Liver (tissue), 3 donors: ENCODE results near the gene INSYN2B.

Source experiments
- GABPA ChIP-seq, 2 donors: IDR thresholded peaks in 1 of 2; conservative IDR thresholded peaks in 1 of 2; 2 replicates each; pipeline ENCODE4 v1.6.1; 2016; ENCODE audit warnings: antibody characterized with exemption in 2 of 2, mild to moderate bottlenecking in 1 of 2, moderate library complexity in 1 of 2
- RAD21 ChIP-seq, 2 donors: IDR thresholded peaks; 2 replicates each; pipeline ENCODE4 v1.6.1; 2016; ENCODE audit warnings: antibody characterized with exemption in 2 of 2, mild to moderate bottlenecking in 2 of 2
- SP1 ChIP-seq: IDR thresholded peaks from 2 replicates; pipeline ENCODE4 v1.6.1; 2018; ENCODE audit warnings: antibody characterized with exemption, mild to moderate bottlenecking
- TAF1 ChIP-seq: conservative IDR thresholded peaks from 2 replicates; pipeline ENCODE4 v1.6.1; 2016; ENCODE audit warnings: antibody characterized with exemption, mild to moderate bottlenecking
- YY1 ChIP-seq: IDR thresholded peaks from 2 replicates; pipeline ENCODE4 v1.6.1; 2016; ENCODE audit warnings: antibody characterized with exemption, mild to moderate bottlenecking
- TF ChIP-seq, protein P1 (sequence below): fragments of 150-350 bp; IDR thresholded peaks from 2 replicates; pipeline ENCODE4 v1.5.1; 2017; ENCODE audit warnings: improper control_type of control experiment, low read depth, low read length; ENCODE audit not compliant: missing input control
- TF ChIP-seq, protein P2 (sequence below): IDR thresholded peaks from 2 replicates; pipeline ENCODE4 v1.6.1; 2016; ENCODE audit warnings: antibody characterized with exemption
- TF ChIP-seq, protein P3 (sequence below): IDR thresholded peaks from 2 replicates; pipeline ENCODE4 v1.6.1; 2016; ENCODE audit warnings: antibody characterized with exemption
- donor health status: healthy.
- donor health status: healthy.

DNA sequence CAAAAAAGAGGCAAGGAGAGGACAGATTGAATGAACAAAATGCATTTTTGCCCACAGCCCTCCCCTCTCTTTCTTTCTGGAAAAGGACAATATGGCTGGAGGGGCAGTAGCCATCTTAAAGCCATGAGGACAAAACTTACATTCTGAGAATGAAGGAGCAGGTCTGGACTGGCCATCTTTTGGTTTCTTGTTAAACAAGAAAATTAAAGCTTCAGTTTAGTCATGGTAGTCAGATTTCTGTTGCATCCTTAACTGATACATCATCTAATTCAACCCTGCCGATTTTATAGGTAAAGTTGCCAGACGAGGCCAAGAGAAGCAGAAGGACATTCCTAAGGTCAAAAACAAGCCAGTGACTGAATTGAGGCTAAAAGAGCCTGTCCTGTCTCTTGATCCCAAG lies 31.5 kb upstream of the INSYN2B start:
- TF ChIP-seq, protein P1, sequence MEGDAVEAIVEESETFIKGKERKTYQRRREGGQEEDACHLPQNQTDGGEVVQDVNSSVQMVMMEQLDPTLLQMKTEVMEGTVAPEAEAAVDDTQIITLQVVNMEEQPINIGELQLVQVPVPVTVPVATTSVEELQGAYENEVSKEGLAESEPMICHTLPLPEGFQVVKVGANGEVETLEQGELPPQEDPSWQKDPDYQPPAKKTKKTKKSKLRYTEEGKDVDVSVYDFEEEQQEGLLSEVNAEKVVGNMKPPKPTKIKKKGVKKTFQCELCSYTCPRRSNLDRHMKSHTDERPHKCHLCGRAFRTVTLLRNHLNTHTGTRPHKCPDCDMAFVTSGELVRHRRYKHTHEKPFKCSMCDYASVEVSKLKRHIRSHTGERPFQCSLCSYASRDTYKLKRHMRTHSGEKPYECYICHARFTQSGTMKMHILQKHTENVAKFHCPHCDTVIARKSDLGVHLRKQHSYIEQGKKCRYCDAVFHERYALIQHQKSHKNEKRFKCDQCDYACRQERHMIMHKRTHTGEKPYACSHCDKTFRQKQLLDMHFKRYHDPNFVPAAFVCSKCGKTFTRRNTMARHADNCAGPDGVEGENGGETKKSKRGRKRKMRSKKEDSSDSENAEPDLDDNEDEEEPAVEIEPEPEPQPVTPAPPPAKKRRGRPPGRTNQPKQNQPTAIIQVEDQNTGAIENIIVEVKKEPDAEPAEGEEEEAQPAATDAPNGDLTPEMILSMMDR = no peak
- no peak for TF ChIP-seq GABPA (IDR thresholded peaks at IDR 0.05 in 1 of 2, conservative IDR thresholded peaks at IDR 0.05 in 1 of 2)
- no peak for TF ChIP-seq TAF1
- no peak for TF ChIP-seq YY1
- TF ChIP-seq, protein P2, sequence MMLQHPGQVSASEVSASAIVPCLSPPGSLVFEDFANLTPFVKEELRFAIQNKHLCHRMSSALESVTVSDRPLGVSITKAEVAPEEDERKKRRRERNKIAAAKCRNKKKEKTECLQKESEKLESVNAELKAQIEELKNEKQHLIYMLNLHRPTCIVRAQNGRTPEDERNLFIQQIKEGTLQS = no peak
- TF ChIP-seq RAD21 (IDR thresholded peaks at IDR 0.05) = no peak
- TF ChIP-seq, protein P3, sequence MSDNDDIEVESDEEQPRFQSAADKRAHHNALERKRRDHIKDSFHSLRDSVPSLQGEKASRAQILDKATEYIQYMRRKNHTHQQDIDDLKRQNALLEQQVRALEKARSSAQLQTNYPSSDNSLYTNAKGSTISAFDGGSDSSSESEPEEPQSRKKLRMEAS = no peak
- TF ChIP-seq SP1 = no peak
